HFFc6 (cell line): ENCODE data around the gene EPHA8. TPM values are rescaled to one million over a fixed set of nuclear protein-coding genes. Genes with fewer than 3 reads are reported as not detected.

Experiments used
- DNase-seq: peaks from one replicate; pipeline ENCODE4 v3.0.0-alpha.2; 2018
- H3K27ac Mint-ChIP-seq: 2 replicates; pipeline ENCODE4 v1.8.0; 2020; ENCODE audit warnings: mild to moderate bottlenecking, mixed read lengths
- H3K27me3 Mint-ChIP-seq: 2 replicates; pipeline ENCODE4 v1.8.0; 2021; ENCODE audit warnings: mild to moderate bottlenecking, moderate library complexity, mixed read lengths; ENCODE audit not compliant: insufficient read depth
- H3K36me3 Mint-ChIP-seq: 2 replicates; pipeline ENCODE4 v1.8.0; 2021; ENCODE audit warnings: low read depth, mixed read lengths
- H3K4me1 Mint-ChIP-seq: 2 replicates; pipeline ENCODE4 v1.8.0; 2020; ENCODE audit warnings: low read depth, mixed read lengths
- H3K4me3 Mint-ChIP-seq: 2 replicates; pipeline ENCODE4 v1.8.0; 2020; ENCODE audit warnings: mild to moderate bottlenecking, moderate library complexity, mixed read lengths
- H3K9me3 Mint-ChIP-seq: 2 replicates; pipeline ENCODE4 v1.8.0; 2020; ENCODE audit warnings: mild to moderate bottlenecking, mixed read lengths
- total RNA-seq, 6 experiments: library from RNA; stranded (reverse); fragmentation: NEBNext Ultra II Directional; extraction: Animal tissue kit (Norgen Biotek cat#: 25700); gene quantifications; 2 replicates in 1 of 6; 3 replicates in 5 of 6; pipeline ENCODE4 v1.2.3, GENCODE V29; 2021
- TF ChIP-seq, protein P1 (sequence below): fragments of 200-600 bp; sonication (generic); IDR thresholded peaks from 2 replicates; pipeline ENCODE4 v1.5.0; 2021; ENCODE audit warnings: antibody characterized with exemption, mild to moderate bottlenecking

EPHA8 gene
- total RNA-seq, 6 experiments from 2014 or later = not detected

DNA sequence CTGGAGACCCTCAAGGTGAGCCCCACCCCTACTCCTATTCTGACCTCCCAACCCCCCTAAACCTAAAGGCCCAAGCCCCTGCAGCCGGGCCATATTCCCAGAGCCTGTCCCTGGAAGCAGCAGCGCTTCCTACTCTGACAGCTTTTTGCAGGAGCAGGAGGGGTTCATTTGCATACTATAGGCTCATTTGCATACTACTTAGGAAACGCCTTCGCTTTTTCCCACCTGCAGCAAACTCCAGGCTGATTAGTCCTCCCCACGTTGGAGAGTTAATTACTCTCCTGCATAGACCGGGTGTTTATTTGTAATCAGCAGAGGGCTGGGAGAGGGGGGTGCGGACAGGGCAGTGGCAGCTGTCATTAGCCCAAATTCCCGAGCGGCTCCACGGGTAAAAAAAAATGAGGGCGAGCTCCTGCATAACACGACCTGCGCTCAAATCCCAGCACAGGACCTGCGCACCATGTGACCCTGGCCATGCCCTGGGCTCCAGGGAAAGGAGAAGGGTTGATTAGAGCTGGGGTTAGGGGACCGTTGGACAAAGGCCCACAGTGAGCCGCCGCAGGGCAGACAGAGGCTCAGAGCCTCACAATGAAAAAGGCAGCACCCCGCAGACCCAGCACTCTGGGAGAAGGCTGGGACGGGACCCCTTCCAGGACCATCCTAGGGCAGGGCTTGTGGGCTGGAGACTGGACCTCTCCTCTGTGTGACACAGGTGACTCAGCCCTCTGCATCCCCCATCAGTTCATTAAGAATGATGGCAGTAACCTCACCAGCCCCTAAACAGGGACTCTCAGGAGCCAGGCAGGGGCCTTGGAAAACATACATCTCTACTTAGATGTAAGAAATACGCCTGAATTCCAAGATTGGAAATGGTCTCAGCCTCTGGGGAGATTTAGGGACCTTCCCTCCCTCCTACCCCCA, 63.2 kb downstream of the EPHA8 start:
- DNase-seq = no peak
- H3K9me3 Mint-ChIP-seq = no peaks in the 10 kb centered on the region
- no peaks in the 10 kb centered on the region for H3K4me1 Mint-ChIP-seq
- peaks cover 48% of the 10 kb centered on the region for H3K27me3 Mint-ChIP-seq
- no peak overlapping the region for H3K4me3 Mint-ChIP-seq
- H3K27ac Mint-ChIP-seq = no peak overlapping the region
- no peaks in the 10 kb centered on the region for H3K36me3 Mint-ChIP-seq
- TF ChIP-seq, protein P1, sequence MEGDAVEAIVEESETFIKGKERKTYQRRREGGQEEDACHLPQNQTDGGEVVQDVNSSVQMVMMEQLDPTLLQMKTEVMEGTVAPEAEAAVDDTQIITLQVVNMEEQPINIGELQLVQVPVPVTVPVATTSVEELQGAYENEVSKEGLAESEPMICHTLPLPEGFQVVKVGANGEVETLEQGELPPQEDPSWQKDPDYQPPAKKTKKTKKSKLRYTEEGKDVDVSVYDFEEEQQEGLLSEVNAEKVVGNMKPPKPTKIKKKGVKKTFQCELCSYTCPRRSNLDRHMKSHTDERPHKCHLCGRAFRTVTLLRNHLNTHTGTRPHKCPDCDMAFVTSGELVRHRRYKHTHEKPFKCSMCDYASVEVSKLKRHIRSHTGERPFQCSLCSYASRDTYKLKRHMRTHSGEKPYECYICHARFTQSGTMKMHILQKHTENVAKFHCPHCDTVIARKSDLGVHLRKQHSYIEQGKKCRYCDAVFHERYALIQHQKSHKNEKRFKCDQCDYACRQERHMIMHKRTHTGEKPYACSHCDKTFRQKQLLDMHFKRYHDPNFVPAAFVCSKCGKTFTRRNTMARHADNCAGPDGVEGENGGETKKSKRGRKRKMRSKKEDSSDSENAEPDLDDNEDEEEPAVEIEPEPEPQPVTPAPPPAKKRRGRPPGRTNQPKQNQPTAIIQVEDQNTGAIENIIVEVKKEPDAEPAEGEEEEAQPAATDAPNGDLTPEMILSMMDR = no peak

DNA sequence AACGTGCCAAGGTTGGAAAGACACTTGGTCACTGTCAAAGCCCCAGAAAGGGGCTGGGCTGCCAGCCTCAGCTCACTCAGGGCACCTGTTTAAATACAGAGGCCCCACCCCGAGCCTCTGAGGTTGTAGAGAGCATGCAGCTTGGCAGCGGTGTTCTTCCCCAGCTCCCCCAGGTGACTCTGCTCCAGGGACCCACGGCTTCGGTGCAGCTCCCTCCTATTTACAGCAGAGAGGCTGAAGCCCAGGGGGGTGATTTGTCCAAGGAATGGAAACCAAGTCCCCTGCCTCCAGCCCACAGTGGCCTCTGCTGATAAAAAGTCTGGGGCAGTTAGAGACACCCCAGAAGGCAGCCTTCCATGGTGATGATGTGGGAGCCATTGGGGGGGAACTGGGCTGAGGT, 64.0 kb downstream of the EPHA8 start:
- no peaks in the 10 kb centered on the region for H3K36me3 Mint-ChIP-seq
- H3K27me3 Mint-ChIP-seq = peaks cover 48% of the 10 kb centered on the region
- no peak for DNase-seq
- H3K4me1 Mint-ChIP-seq = no peaks in the 10 kb centered on the region
- H3K9me3 Mint-ChIP-seq = no peaks in the 10 kb centered on the region
- H3K27ac Mint-ChIP-seq = no peak overlapping the region
- TF ChIP-seq, protein P1 = no peak
- no peak overlapping the region for H3K4me3 Mint-ChIP-seq

DNA sequence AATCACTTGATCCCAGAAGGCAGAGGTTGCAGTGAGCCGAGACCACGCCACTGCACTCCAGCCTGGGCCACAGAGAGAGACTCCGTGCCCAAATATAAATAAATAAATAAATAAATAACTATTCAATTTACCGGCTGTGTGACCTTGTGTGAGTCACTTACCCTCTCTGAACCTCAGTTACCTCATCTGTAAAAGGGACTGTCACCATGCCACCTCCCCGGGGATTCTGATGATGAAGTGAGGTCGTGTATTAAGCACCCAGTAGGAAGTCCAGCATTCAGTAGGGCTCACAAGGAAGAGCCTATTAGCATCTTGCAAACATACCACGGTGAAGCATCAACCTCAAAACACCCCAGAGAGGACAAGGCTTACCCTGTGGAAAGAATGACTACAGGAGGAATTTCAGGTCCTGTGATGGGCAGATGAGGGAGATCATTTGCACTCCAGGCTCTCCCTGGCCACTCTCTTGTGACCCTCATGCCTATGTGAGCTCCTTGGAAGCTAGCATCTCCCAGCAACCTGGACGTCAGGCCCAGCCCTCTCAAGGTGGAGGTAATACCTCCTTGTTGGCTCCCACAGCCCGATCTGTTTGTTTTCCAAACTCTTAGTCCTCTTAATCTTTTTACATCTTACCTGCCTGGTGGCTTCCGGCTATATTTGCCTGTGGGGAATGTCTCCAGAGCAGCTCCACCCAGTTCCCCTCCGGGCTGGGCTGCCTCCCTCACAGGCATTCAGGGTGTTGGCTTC, 65.6 kb downstream of the EPHA8 start:
- Mint-ChIP-seq H3K27ac (no peak overlapping the region), H3K9me3 (no peaks in the 10 kb centered on the region), H3K36me3 (no peaks in the 10 kb centered on the region), H3K4me1 (no peaks in the 10 kb centered on the region), H3K27me3 (peaks cover 51% of the 10 kb centered on the region), H3K4me3 (no peak overlapping the region)
- TF ChIP-seq, protein P1 = no peak
- no peak for DNase-seq

DNA sequence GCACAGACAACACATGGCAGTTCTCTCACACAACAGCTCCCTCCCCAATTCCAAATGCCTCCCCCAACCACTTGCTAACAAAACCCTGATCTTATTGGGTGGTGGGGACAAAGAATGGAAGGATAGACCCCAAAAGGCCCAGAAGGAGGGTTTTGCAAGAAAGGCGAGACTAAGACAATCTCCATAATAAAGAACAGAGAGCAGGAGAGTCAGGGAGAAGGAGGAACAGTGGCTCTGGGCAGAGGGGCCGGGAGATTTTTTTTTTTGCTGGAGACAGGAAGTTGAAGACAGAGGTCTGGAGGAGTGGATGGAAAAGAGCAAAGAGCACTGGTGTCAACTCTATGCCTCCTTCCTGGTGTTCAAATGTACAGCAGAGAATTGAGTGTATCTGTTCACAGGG, 66.6 kb downstream of the EPHA8 start:
- H3K27me3 Mint-ChIP-seq = peaks cover 50% of the 10 kb centered on the region

DNA sequence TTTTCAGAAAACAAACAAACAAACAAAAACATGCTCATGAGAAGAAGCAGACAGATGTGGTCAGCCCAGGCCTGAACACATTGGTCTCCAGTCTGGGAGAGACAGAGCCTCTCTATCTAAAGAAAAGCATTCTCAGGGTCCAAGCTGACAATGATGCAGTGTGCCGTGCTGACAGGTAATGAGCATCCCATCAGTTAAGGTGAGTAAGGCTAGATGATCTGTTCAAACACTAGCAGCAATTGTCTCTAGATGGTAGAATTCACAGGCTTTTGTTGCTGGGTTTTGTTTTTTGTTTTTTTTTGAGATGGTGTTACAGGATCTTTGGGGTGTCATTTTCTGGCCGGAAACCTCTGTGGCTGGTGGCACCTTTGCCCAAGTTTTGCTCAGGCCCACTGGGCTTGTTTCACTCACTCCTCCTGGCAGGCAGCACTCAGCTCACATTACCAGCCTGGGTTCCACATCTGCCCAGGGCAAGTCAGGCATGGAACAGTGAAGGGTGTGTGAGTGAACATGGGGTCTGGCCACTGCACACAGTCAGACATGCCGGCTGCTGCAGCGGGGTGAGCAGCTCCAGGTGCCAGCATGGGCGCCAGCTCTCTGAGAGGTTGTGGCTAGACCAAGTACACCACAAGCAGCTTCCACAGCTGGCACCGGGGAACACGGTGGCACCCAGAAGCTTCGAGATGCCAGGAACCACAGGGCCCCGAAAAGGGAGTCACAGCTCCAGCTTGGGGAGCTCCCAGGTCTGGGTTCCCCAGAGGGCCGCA, 70.6 kb downstream of the EPHA8 start:
- H3K27ac Mint-ChIP-seq = no peak overlapping the region
- H3K4me1 Mint-ChIP-seq = no peaks in the 10 kb centered on the region
- TF ChIP-seq, protein P1 = no peak
- DNase-seq = no peak
- no peak overlapping the region for H3K4me3 Mint-ChIP-seq
- peaks cover 41% of the 10 kb centered on the region for H3K27me3 Mint-ChIP-seq
- H3K36me3 Mint-ChIP-seq = no peaks in the 10 kb centered on the region
- no peaks in the 10 kb centered on the region for H3K9me3 Mint-ChIP-seq

More for the DNA sequence above, 66.6 kb downstream of the EPHA8 start:
- H3K4me1 Mint-ChIP-seq = no peaks in the 10 kb centered on the region
- no peak overlapping the region for H3K27ac Mint-ChIP-seq
- no peak for DNase-seq
- H3K4me3 Mint-ChIP-seq = no peak overlapping the region
- H3K9me3 Mint-ChIP-seq = no peaks in the 10 kb centered on the region
- no peaks in the 10 kb centered on the region for H3K36me3 Mint-ChIP-seq
- TF ChIP-seq, protein P1 = no peak
